HepG2 (cell line): ENCODE data around the gene TRIM3. TPM values are rescaled to one million over a fixed set of nuclear protein-coding genes. Genes with fewer than 3 reads are reported as not detected.
A peak's percentile ranks its signal among the peaks of the same experiment; 100 is the strongest.

Source experiments
- HES4 ChIP-seq: sonication (generic); formaldehyde crosslinking; IDR thresholded peaks from 2 replicates; pipeline ENCODE4 v1.9.0; 2021; ENCODE audit warnings: mild to moderate bottlenecking, missing genetic modification reagents, borderline replicate concordance
- KAT7 ChIP-seq: IDR thresholded peaks from 2 replicates; pipeline ENCODE4 v1.6.1; 2018; ENCODE audit warnings: borderline replicate concordance, missing compliant biosample characterization
- NONO ChIP-seq, 2 experiments: fragments of 450-650 bp in 1 of 2; sonication (generic) in 1 of 2; formaldehyde crosslinking in 1 of 2; IDR thresholded peaks in 1 of 2; conservative IDR thresholded peaks in 1 of 2; 2 replicates each; pipeline versions ENCODE4 v1.6.1 to v1.8.0; 2017 to 2022; ENCODE audit warnings: mild to moderate bottlenecking in 1 of 2, missing genetic modification reagents in 1 of 2, moderate library complexity in 1 of 2
- PPARG ChIP-seq: conservative IDR thresholded peaks from 2 replicates; pipeline ENCODE4 v1.6.1; 2016; ENCODE audit warnings: missing biosample characterization, missing genetic modification reagents
- RELA ChIP-seq: sonication (generic); formaldehyde crosslinking; IDR thresholded peaks from 2 replicates; pipeline ENCODE4 v1.4.0; 2020; ENCODE audit warnings: missing genetic modification reagents
- SRY ChIP-seq: sonication (generic); formaldehyde crosslinking; IDR thresholded peaks from 2 replicates; pipeline ENCODE4 v1.8.0; 2022; ENCODE audit warnings: mild to moderate bottlenecking, missing genetic modification reagents
- TP53 ChIP-seq: sonication (generic); formaldehyde crosslinking; conservative IDR thresholded peaks from 2 replicates; pipeline ENCODE4 v1.4.0; 2020; ENCODE audit warnings: missing genetic modification reagents
- ZNF18 ChIP-seq: sonication (generic); formaldehyde crosslinking; IDR thresholded peaks from 2 replicates; pipeline ENCODE4 v1.8.0; 2022; ENCODE audit warnings: mild to moderate bottlenecking, missing genetic modification reagents; ENCODE audit not compliant: insufficient replicate concordance
- ZNF329 ChIP-seq: sonication (generic); formaldehyde crosslinking; IDR thresholded peaks from 2 replicates; pipeline ENCODE4 v1.9.0; 2021; ENCODE audit warnings: low read depth, mild to moderate bottlenecking, missing genetic modification reagents
- ZNF513 ChIP-seq: sonication (generic); formaldehyde crosslinking; conservative IDR thresholded peaks from 2 replicates; pipeline ENCODE4 v1.5.0; 2020; ENCODE audit warnings: missing genetic modification reagents
- ZNF558 ChIP-seq: sonication (generic); formaldehyde crosslinking; IDR thresholded peaks from 2 replicates; pipeline ENCODE4 v1.9.0; 2022; ENCODE audit warnings: mild to moderate bottlenecking, missing genetic modification reagents, borderline replicate concordance
- ZNF687 ChIP-seq: sonication (generic); formaldehyde crosslinking; IDR thresholded peaks from 2 replicates; pipeline ENCODE4 v1.5.1; 2020; ENCODE audit warnings: mild to moderate bottlenecking, missing genetic modification reagents, moderate library complexity
- polyA plus RNA-seq, 8 experiments: library from polyadenylated mRNA; depleted of rRNA in 3 of 8; stranded (reverse) in 7 of 8; unstranded in 1 of 8; fragments of >200 nt; fragmentation: Illumina TruSeq in 4 of 8; extraction: Trizol in 4 of 8; gene quantifications; 2 replicates each; pipeline versions ENCODE4 v1.2.1 to v1.2.3, GENCODE V29; 2011 to 2016; ENCODE audit warnings: low read depth in 4 of 8, missing spikeins in 1 of 8, mixed read lengths in 1 of 8; ENCODE audit not compliant: insufficient read depth in 1 of 8
- total RNA-seq, 5 experiments: library from RNA; depleted of rRNA; stranded (reverse); fragments of >200 nt; fragmentation: Illumina TruSeq; extraction: Trizol; gene quantifications; 2 replicates each; pipeline ENCODE4 v1.2.3, GENCODE V29; 2016; ENCODE audit warnings: low read depth in 1 of 5
- TF ChIP-seq, protein P1 (sequence below): sonication (generic); formaldehyde crosslinking; IDR thresholded peaks from 2 replicates; pipeline ENCODE4 v1.4.0; 2020; ENCODE audit warnings: mild to moderate bottlenecking, missing genetic modification reagents
- TF ChIP-seq, protein P2 (sequence below): sonication (generic); formaldehyde crosslinking; conservative IDR thresholded peaks from 2 replicates; pipeline ENCODE4 v1.8.0; 2022; ENCODE audit warnings: mild to moderate bottlenecking, moderate library complexity, missing genetic modification reagents
- TF ChIP-seq, protein P3 (sequence below): IDR thresholded peaks from 2 replicates; pipeline ENCODE4 v1.6.1; 2018; ENCODE audit warnings: missing genetic modification reagents, mild to moderate bottlenecking, missing compliant biosample characterization

The TRIM3 gene
- total and polyA plus RNA-seq, 2 of the 13 experiments (the other 11 are each of a cell fraction or from before 2014, with no cell fraction given), result 3.6 to 6.3 TPM

GRCh38 chr11:6419009-6419631 lies 54.6 kb downstream of the TRIM3 start, which contains the start of gene APBB1 (continued):
- TF ChIP-seq SRY (CRISPR knock-in tag), result no peak
- no peak for TF ChIP-seq ZNF329 (CRISPR knock-in tag)
- TF ChIP-seq, protein P1, sequence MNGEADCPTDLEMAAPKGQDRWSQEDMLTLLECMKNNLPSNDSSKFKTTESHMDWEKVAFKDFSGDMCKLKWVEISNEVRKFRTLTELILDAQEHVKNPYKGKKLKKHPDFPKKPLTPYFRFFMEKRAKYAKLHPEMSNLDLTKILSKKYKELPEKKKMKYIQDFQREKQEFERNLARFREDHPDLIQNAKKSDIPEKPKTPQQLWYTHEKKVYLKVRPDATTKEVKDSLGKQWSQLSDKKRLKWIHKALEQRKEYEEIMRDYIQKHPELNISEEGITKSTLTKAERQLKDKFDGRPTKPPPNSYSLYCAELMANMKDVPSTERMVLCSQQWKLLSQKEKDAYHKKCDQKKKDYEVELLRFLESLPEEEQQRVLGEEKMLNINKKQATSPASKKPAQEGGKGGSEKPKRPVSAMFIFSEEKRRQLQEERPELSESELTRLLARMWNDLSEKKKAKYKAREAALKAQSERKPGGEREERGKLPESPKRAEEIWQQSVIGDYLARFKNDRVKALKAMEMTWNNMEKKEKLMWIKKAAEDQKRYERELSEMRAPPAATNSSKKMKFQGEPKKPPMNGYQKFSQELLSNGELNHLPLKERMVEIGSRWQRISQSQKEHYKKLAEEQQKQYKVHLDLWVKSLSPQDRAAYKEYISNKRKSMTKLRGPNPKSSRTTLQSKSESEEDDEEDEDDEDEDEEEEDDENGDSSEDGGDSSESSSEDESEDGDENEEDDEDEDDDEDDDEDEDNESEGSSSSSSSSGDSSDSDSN (CRISPR knock-in tag), result no peak; the same call in 1 of the 2 replicates
- TF ChIP-seq ZNF513 (CRISPR knock-in tag), result no peak
- no peak for TF ChIP-seq KAT7
- no peak for TF ChIP-seq ZNF558 (CRISPR knock-in tag)
- TF ChIP-seq, protein P2, sequence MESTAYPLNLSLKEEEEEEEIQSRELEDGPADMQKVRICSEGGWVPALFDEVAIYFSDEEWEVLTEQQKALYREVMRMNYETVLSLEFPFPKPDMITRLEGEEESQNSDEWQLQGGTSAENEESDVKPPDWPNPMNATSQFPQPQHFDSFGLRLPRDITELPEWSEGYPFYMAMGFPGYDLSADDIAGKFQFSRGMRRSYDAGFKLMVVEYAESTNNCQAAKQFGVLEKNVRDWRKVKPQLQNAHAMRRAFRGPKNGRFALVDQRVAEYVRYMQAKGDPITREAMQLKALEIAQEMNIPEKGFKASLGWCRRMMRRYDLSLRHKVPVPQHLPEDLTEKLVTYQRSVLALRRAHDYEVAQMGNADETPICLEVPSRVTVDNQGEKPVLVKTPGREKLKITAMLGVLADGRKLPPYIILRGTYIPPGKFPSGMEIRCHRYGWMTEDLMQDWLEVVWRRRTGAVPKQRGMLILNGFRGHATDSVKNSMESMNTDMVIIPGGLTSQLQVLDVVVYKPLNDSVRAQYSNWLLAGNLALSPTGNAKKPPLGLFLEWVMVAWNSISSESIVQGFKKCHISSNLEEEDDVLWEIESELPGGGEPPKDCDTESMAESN (CRISPR knock-in tag), result no peak; the same call in 1 of the 2 replicates
- TF ChIP-seq, protein P3, sequence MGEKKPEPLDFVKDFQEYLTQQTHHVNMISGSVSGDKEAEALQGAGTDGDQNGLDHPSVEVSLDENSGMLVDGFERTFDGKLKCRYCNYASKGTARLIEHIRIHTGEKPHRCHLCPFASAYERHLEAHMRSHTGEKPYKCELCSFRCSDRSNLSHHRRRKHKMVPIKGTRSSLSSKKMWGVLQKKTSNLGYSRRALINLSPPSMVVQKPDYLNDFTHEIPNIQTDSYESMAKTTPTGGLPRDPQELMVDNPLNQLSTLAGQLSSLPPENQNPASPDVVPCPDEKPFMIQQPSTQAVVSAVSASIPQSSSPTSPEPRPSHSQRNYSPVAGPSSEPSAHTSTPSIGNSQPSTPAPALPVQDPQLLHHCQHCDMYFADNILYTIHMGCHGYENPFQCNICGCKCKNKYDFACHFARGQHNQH (CRISPR knock-in tag), result no peak
- TF ChIP-seq ZNF687, result peak; percentile 45; the same call in 1 of the 2 replicates
- TF ChIP-seq PPARG, result no peak
- no peak for TF ChIP-seq RELA
- no peak for TF ChIP-seq HES4 (CRISPR knock-in tag)
- no peak for TF ChIP-seq NONO (IDR thresholded peaks at IDR 0.05)
- TF ChIP-seq NONO (CRISPR knock-in tag; conservative IDR thresholded peaks at IDR 0.05), result no peak
- TF ChIP-seq ZNF18 (CRISPR knock-in tag), result no peak
- no peak for TF ChIP-seq TP53 (CRISPR knock-in tag)
